Right lobe of liver (tissue), 4 donors: ENCODE data around the gene A3GALT2.

Source experiments
- CTCF ChIP-seq, 4 donors: fragments of 200-600 bp in 3 of 4; fragments of 450-650 bp in 1 of 4; IDR thresholded peaks; one replicate each; pipeline versions ENCODE4 v1.5.1 to v1.8.0; 2016 to 2022; ENCODE audit warnings: antibody characterized with exemption in 4 of 4, mild to moderate bottlenecking in 2 of 4
- POLR2A ChIP-seq: fragments of 450-650 bp; IDR thresholded peaks from one replicate; pipeline ENCODE4 v1.6.1; 2017; ENCODE audit warnings: antibody characterized with exemption, mild to moderate bottlenecking
- donor health status: DM: no; HTN: no; CAD: no.
- donor health status: DM: no; HTN: no; CAD: no.
- donor health status: DM: no; HTN: yes; CAD: no.

GRCh38 chr1:33341190-33341589 lies 20.3 kb upstream of the A3GALT2 start:
- TF ChIP-seq CTCF (IDR thresholded peaks at IDR 0.05) (no peak), POLR2A (no peak)
